ENCODE measurements around the gene PARP16. TPM values are rescaled to one million over a fixed set of nuclear protein-coding genes. Genes with fewer than 3 reads are reported as not detected.
A peak's percentile ranks its signal among the peaks of the same experiment; 100 is the strongest.

PARP16 gene
- total and polyA plus RNA-seq, 7 donors, result 2.8 to 6.3 (median 4.3) TPM

GRCh38 chr15:65259367-65259797, 27.3 kb downstream of the PARP16 start:
- H3K27me3 ChIP-seq (ENCODE audit: insufficient read depth in 3 of 3, low read length in 2 of 3), result no peaks in the 10 kb centered on the region
- intact Hi-C loops (cut with DNase I), result no loop called here
- no peaks in the 10 kb centered on the region for H3K4me1 ChIP-seq
- peaks cover 14 to 69% of the 10 kb centered on the region in 2 donors for H3K36me3 ChIP-seq (ENCODE audit: insufficient read depth in 1 of 2, low read depth in 1 of 2)
- 56 to 72% (median 62%) methylated on average over 7 of the region's 7 CpGs for WGBS, 3 donors
- no peaks in the 10 kb centered on the region for H3K9me3 ChIP-seq
- H3K27ac ChIP-seq, result no peak overlapping the region
- ATAC-seq (peak; percentile 19 to 65 (median 34)), DNase-seq (peak; percentile 62 to 76)
- no peak overlapping the region for H3K4me3 ChIP-seq
- no peak for TF ChIP-seq CTCF (IDR thresholded peaks at IDR 0.05)

GRCh38 chr15:65258375-65259262, 28.1 kb downstream of the PARP16 start:
- Histone ChIP-seq H3K4me1 (no peaks in the 10 kb centered on the region), H3K27me3 (ENCODE audit: insufficient read depth in 3 of 3, low read length in 2 of 3) (no peaks in the 10 kb centered on the region), H3K36me3 (ENCODE audit: insufficient read depth in 1 of 2, low read depth in 1 of 2) (peaks cover 14 to 63% of the 10 kb centered on the region in 2 donors), H3K9me3 (no peaks in the 10 kb centered on the region), H3K27ac (peak overlapping the region; percentile 1), H3K4me3 (no peak overlapping the region)
- DNase-seq (no peak), ATAC-seq (peak in 2 of 4 donors; percentile 5 to 58)
- intact Hi-C loops (cut with DNase I), result no loop called here
- WGBS, 3 donors, result 66 to 69% (median 69%) methylated on average over 5 of the region's 5 CpGs
- no peak for TF ChIP-seq CTCF (IDR thresholded peaks at IDR 0.05)

- Histone ChIP-seq H3K9me3 (no peaks in the 10 kb centered on the region), H3K27me3 (ENCODE audit: insufficient read depth in 3 of 3, low read length in 2 of 3) (no peaks in the 10 kb centered on the region), H3K4me1 (no peaks in the 10 kb centered on the region), H3K27ac (no peak overlapping the region), H3K4me3 (no peak overlapping the region), H3K36me3 (ENCODE audit: insufficient read depth in 1 of 2, low read depth in 1 of 2) (peaks cover 11 to 35% of the 10 kb centered on the region in 2 donors)
- DNase-seq (no peak), ATAC-seq (no peak)
- TF ChIP-seq CTCF (IDR thresholded peaks at IDR 0.05), result no peak
- intact Hi-C loops (cut with DNase I), result no loop called here
- 88 to 97% (median 95%) methylated on average over 7 of the region's 7 CpGs for WGBS, 3 donors
Observed at GRCh38 chr15:65255486-65256140, 31.1 kb downstream of the PARP16 start.

- WGBS, 3 donors, result 74 to 80% (median 76%) methylated on average over 1 of the region's 1 CpG
- TF ChIP-seq CTCF (IDR thresholded peaks at IDR 0.05), result no peak
- no peak overlapping the region for H3K27ac ChIP-seq
- peaks cover 5 to 26% of the 10 kb centered on the region in 2 donors for H3K36me3 ChIP-seq (ENCODE audit: insufficient read depth in 1 of 2, low read depth in 1 of 2)
- no peak for ATAC-seq
- DNase-seq, result no peak
- H3K27me3 ChIP-seq (ENCODE audit: insufficient read depth in 3 of 3, low read length in 2 of 3), result no peaks in the 10 kb centered on the region
- no peaks in the 10 kb centered on the region for H3K9me3 ChIP-seq
- H3K4me3 ChIP-seq, result no peak overlapping the region
- intact Hi-C loops (cut with DNase I), result no loop called here
- H3K4me1 ChIP-seq, result no peaks in the 10 kb centered on the region
Observed at GRCh38 chr15:65254758-65255157, 31.9 kb downstream of the PARP16 start.
